HUES6 (cell line): ENCODE results near the gene COL6A1.
"Not testable (repeated sequence)": the region's sequence is repeated elsewhere in the genome, so short reads cannot be mapped to it uniquely, and the experiment has no call there.

ENCODE experiments used
- H3K27ac ChIP-seq: 2 replicates; pipeline ENCODE4 v1.7.0; 2013; ENCODE audit warnings: low read depth, mild to moderate bottlenecking, low read length, inconsistent platforms
- H3K27me3 ChIP-seq: 2 replicates; pipeline ENCODE4 v1.6.1; 2013; ENCODE audit warnings: low read length; ENCODE audit not compliant: control insufficient read depth, insufficient read depth
- H3K36me3 ChIP-seq: 2 replicates; pipeline ENCODE4 v1.6.1; 2013; ENCODE audit warnings: low read length; ENCODE audit not compliant: control insufficient read depth, insufficient read depth
- H3K4me1 ChIP-seq: 2 replicates; pipeline ENCODE4 v1.6.1; 2013; ENCODE audit warnings: low read length; ENCODE audit not compliant: control insufficient read depth, insufficient read depth
- H3K4me3 ChIP-seq: 2 replicates; pipeline ENCODE4 v1.5.1; 2013; ENCODE audit warnings: low read depth, low read length
- H3K9ac ChIP-seq: one replicate; pipeline ENCODE4 v1.6.1; 2013; ENCODE audit warnings: mild to moderate bottlenecking, low read length
- H3K9me3 ChIP-seq: 2 replicates; pipeline ENCODE4 v1.6.1; 2013; ENCODE audit warnings: low read depth, low read length; ENCODE audit not compliant: control insufficient read depth, insufficient read depth

Gene COL6A1

GRCh38 chr21:46037331-46038325 lies 56.1 kb downstream of the COL6A1 start:
- no peaks in the 10 kb centered on the region for H3K27me3 ChIP-seq
- H3K4me3 ChIP-seq: no peak overlapping the region
- H3K9ac ChIP-seq: no peak overlapping the region

GRCh38 chr21:46038341-46038829 lies 56.8 kb downstream of the COL6A1 start:
- no peaks in the 10 kb centered on the region for H3K36me3 ChIP-seq
- H3K4me1 ChIP-seq: no peaks in the 10 kb centered on the region; the same call in none of the 2 replicates
- no peaks in the 10 kb centered on the region for H3K9me3 ChIP-seq
- no peak overlapping the region for H3K9ac ChIP-seq
- H3K4me3 ChIP-seq: no peak overlapping the region
- H3K27ac ChIP-seq: no peak overlapping the region
- no peaks in the 10 kb centered on the region for H3K27me3 ChIP-seq

More at GRCh38 chr21:46037331-46038325, 56.1 kb downstream of the COL6A1 start:
- Histone ChIP-seq H3K36me3 (no peaks in the 10 kb centered on the region), H3K4me1 (no peaks in the 10 kb centered on the region; the same call in none of the 2 replicates), H3K27ac (no peak overlapping the region), H3K9me3 (no peaks in the 10 kb centered on the region)

GRCh38 chr21:46038871-46039397 lies 57.4 kb downstream of the COL6A1 start:
- Histone ChIP-seq H3K4me3 (no peak overlapping the region), H3K4me1 (no peaks in the 10 kb centered on the region; the same call in none of the 2 replicates), H3K27ac (no peak overlapping the region), H3K9ac (no peak overlapping the region), H3K27me3 (no peaks in the 10 kb centered on the region), H3K36me3 (no peaks in the 10 kb centered on the region), H3K9me3 (no peaks in the 10 kb centered on the region)

- Histone ChIP-seq H3K27ac (no peak overlapping the region), H3K27me3 (no peaks in the 10 kb centered on the region), H3K9me3 (no peaks in the 10 kb centered on the region), H3K4me3 (no peak overlapping the region), H3K4me1 (no peaks in the 10 kb centered on the region; the same call in none of the 2 replicates), H3K9ac (no peak overlapping the region), H3K36me3 (no peaks in the 10 kb centered on the region)
Observed at GRCh38 chr21:46039891-46040660, 58.5 kb downstream of the COL6A1 start.

GRCh38 chr21:46040707-46041106 lies 59.1 kb downstream of the COL6A1 start:
- Histone ChIP-seq H3K9ac (no peak overlapping the region), H3K4me3 (no peak overlapping the region), H3K4me1 (no peaks in the 10 kb centered on the region; the same call in none of the 2 replicates), H3K36me3 (no peaks in the 10 kb centered on the region), H3K9me3 (no peaks in the 10 kb centered on the region), H3K27me3 (no peaks in the 10 kb centered on the region), H3K27ac (no peak overlapping the region)

GRCh38 chr21:46041183-46041582 lies 59.6 kb downstream of the COL6A1 start:
- no peaks in the 10 kb centered on the region for H3K9me3 ChIP-seq
- no peaks in the 10 kb centered on the region for H3K27me3 ChIP-seq
- H3K4me3 ChIP-seq: no peak overlapping the region
- H3K36me3 ChIP-seq: no peaks in the 10 kb centered on the region
- no peak overlapping the region for H3K27ac ChIP-seq
- H3K4me1 ChIP-seq: no peaks in the 10 kb centered on the region; the same call in none of the 2 replicates
- no peak overlapping the region for H3K9ac ChIP-seq

- no peak overlapping the region for H3K4me3 ChIP-seq
- H3K36me3 ChIP-seq: no peaks in the 10 kb centered on the region
- no peaks in the 10 kb centered on the region for H3K27me3 ChIP-seq
- no peaks in the 10 kb centered on the region for H3K9me3 ChIP-seq
- no peak overlapping the region for H3K9ac ChIP-seq
- H3K4me1 ChIP-seq: peaks cover 15% of the 10 kb centered on the region
- no peak overlapping the region for H3K27ac ChIP-seq
Observed at GRCh38 chr21:46045154-46045553, 63.6 kb downstream of the COL6A1 start.

- H3K4me3 ChIP-seq: no peak overlapping the region
- no peaks in the 10 kb centered on the region for H3K9me3 ChIP-seq
- no peak overlapping the region for H3K9ac ChIP-seq
- H3K27ac ChIP-seq: no peak overlapping the region
- H3K4me1 ChIP-seq: peaks cover 16% of the 10 kb centered on the region
- no peaks in the 10 kb centered on the region for H3K27me3 ChIP-seq
- no peaks in the 10 kb centered on the region for H3K36me3 ChIP-seq
Observed at GRCh38 chr21:46046471-46046870, 64.9 kb downstream of the COL6A1 start.

GRCh38 chr21:46046906-46047305 lies 65.3 kb downstream of the COL6A1 start:
- not testable (repeated sequence) for H3K9ac ChIP-seq, H3K27me3 ChIP-seq, H3K27ac ChIP-seq, H3K9me3 ChIP-seq, H3K36me3 ChIP-seq, H3K4me3 ChIP-seq
- peaks cover 16% of the 10 kb centered on the region for H3K4me1 ChIP-seq

GRCh38 chr21:46048926-46049889 lies 67.6 kb downstream of the COL6A1 start:
- Histone ChIP-seq H3K4me3 (no peak overlapping the region), H3K9ac (no peak overlapping the region), H3K4me1 (peaks cover 17% of the 10 kb centered on the region), H3K27me3 (no peaks in the 10 kb centered on the region), H3K27ac (peak overlapping the region; percentile 22), H3K9me3 (no peaks in the 10 kb centered on the region; the same call in 1 of the 2 replicates), H3K36me3 (no peaks in the 10 kb centered on the region)
